Left lung (tissue), 10 donors: ENCODE measurements around the gene GSPT1. TPM values are rescaled to one million over a fixed set of nuclear protein-coding genes. Genes with fewer than 3 reads are reported as not detected.

Source experiments
- ATAC-seq: fragments of 200-7000 bp; cut with Tn5 transposase; one replicate; pipeline ENCODE4 v1.9.1; 2020; ENCODE audit warnings: moderate library complexity
- DNase-seq, 4 donors: peaks; one replicate each; pipeline ENCODE4 v3.0.0-alpha.2; 2013 to 2020
- H3K27ac ChIP-seq, 2 donors: fragments of 200-600 bp; sonication (generic) in 1 of 2; one replicate each; pipeline versions ENCODE4 v1.5.0 to v1.8.0; 2020 to 2021
- H3K27me3 ChIP-seq, 2 donors: fragments of 200-600 bp; sonication (generic) in 1 of 2; one replicate each; pipeline versions ENCODE4 v1.5.0 to v1.8.0; 2020 to 2021
- H3K36me3 ChIP-seq, 2 donors: fragments of 200-600 bp; sonication (generic) in 1 of 2; one replicate each; pipeline versions ENCODE4 v1.5.0 to v1.8.0; 2020 to 2021
- H3K4me1 ChIP-seq, 2 donors: fragments of 200-600 bp; one replicate each; pipeline ENCODE4 v1.8.0; 2021
- H3K4me3 ChIP-seq, 2 donors: fragments of 200-600 bp; sonication (generic) in 1 of 2; one replicate each; pipeline versions ENCODE4 v1.5.0 to v1.8.0; 2020 to 2021; ENCODE audit warnings: mild to moderate bottlenecking in 1 of 2
- H3K9me3 ChIP-seq, 2 donors: fragments of 200-600 bp; sonication (generic) in 1 of 2; one replicate each; pipeline versions ENCODE4 v1.5.0 to v1.8.0; 2020 to 2021
- intact Hi-C, 2 donors: fragments of 100-400 bp; cut with DNase I; formaldehyde crosslinking; loops; one replicate each; pipeline versions ENCODE4 v1.11.2 to v1.14.2; 2022
- polyA plus RNA-seq, 6 donors: library from polyadenylated mRNA; unstranded; fragments of 120-200 nt; gene quantifications; one replicate each; pipeline ENCODE4 v1.2.1, GENCODE V29; 2013; ENCODE audit not compliant: insufficient read length in 6 of 6
- total RNA-seq, 2 donors: library from RNA; stranded (reverse); fragmentation: NEBNext Ultra II Directional; extraction: Animal tissue kit (Norgen Biotek cat#: 25700); gene quantifications; one replicate each; pipeline ENCODE4 v1.2.1, GENCODE V29; 2021
- TF ChIP-seq, protein P1 (sequence below), 2 donors: fragments of 200-600 bp; sonication (generic) in 1 of 2; IDR thresholded peaks; one replicate each; pipeline versions ENCODE4 v1.5.0 to v1.8.0; 2021; ENCODE audit warnings: antibody characterized with exemption in 2 of 2
- donor health status: DM: no; HTN: yes; CAD: no.
- donor health status: DM: no; HTN: no; CAD: no.

The GSPT1 gene
- total and polyA plus RNA-seq, 8 donors, result 93.5 to 140 (median 107) TPM

DNA sequence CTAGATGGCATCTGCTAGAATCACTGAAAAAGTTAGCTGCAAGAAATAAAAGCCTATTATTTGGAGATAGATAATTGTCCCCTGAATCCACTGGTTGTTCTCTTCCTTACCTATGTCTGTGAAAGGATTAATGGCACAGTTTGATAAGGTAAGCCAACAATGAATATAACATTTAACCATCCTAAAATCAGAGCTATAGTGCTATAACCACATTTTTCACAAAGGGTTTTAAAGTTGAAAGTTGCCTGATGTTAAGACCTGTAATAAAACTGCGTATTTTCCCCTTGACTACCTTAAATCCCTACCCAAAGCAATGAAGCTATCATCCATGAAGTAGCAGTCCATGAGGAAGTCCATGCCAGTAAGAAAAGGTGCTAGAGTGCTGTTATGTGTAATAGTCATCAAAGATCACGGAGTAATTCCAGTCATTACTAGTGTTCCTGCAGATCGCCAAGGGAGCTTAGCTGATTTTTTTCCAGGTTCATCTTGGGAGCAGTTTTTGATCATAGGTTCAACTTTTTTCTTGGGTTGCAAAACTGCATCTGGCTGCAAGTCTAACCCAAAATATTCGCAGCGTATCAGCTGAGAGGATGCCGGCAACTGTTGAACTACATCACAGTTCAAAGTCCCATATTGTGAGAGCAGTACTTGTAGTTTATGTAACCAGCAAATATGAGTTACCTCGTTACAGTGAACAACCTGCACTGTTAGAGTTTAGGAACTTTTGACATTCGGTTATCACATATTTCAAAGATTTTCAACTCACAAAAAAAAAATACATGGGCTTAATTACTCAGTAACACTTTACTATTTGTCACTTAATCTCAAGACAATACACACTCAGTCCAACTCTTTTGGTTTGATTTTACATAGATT, 46.2 kb downstream of the GSPT1 start:
- Histone ChIP-seq H3K27ac (no peak overlapping the region), H3K4me1 (no peaks in the 10 kb centered on the region), H3K36me3 (peaks cover 0 to 53% of the 10 kb centered on the region in 2 donors), H3K9me3 (no peaks in the 10 kb centered on the region), H3K27me3 (no peaks in the 10 kb centered on the region), H3K4me3 (no peak overlapping the region)
- TF ChIP-seq, protein P1, sequence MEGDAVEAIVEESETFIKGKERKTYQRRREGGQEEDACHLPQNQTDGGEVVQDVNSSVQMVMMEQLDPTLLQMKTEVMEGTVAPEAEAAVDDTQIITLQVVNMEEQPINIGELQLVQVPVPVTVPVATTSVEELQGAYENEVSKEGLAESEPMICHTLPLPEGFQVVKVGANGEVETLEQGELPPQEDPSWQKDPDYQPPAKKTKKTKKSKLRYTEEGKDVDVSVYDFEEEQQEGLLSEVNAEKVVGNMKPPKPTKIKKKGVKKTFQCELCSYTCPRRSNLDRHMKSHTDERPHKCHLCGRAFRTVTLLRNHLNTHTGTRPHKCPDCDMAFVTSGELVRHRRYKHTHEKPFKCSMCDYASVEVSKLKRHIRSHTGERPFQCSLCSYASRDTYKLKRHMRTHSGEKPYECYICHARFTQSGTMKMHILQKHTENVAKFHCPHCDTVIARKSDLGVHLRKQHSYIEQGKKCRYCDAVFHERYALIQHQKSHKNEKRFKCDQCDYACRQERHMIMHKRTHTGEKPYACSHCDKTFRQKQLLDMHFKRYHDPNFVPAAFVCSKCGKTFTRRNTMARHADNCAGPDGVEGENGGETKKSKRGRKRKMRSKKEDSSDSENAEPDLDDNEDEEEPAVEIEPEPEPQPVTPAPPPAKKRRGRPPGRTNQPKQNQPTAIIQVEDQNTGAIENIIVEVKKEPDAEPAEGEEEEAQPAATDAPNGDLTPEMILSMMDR (IDR thresholded peaks at IDR 0.05), result no peak
- DNase-seq (no peak), ATAC-seq (no peak)
- intact Hi-C loops, result no loop called here

DNA sequence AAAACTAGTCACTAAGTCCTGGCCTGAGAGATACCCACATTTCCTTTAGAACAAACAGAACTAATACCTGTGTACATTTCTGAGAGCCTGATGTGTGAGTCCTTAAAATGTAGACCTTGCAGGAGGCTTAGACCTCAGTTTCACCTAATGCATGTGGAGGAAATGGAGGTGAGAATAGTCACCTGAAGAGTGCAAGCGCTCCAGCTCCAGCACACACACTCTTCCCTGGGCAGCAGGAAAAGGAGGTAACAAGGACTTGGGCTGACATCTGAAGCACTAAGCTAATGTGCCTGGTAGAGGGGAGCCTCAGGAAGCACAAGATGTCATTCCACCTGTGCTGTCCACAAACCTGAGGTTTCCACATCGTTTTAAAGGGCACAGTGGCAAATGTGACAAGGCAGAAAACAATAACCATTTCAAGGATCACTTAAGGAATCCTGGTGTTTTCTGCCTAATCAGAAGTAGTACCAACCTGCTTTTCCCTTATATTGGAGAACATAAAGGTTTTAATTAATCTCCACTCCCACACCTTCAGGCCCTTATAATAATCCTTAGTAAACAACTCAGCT, 47.3 kb downstream of the GSPT1 start:
- DNase-seq (no peak), ATAC-seq (no peak)
- Histone ChIP-seq H3K4me3 (no peak overlapping the region), H3K4me1 (no peaks in the 10 kb centered on the region), H3K27me3 (no peaks in the 10 kb centered on the region), H3K9me3 (no peaks in the 10 kb centered on the region), H3K27ac (no peak overlapping the region), H3K36me3 (peaks cover 0 to 42% of the 10 kb centered on the region in 2 donors)
- TF ChIP-seq, protein P1 (IDR thresholded peaks at IDR 0.05), result no peak
- intact Hi-C loops, result no loop called here

DNA sequence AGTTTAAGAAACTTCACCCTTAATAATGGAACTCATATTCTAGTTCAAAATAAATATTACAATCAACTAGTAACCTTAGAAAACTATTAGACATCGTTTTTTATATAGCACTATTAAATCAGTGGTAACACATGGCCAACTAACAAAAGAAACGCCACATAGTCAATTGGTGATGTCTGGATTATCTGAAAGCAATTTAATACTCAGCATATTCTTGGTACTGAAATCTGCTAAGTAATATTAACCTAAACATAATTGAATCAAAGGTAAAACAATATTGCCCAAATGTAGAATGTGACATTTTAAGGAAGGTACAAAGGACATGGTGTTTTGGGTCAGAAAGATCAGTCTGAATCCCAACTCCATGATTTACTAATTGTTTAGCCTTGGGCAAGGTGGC, 53.3 kb downstream of the GSPT1 start:
- Histone ChIP-seq H3K27me3 (no peaks in the 10 kb centered on the region), H3K4me3 (no peak overlapping the region), H3K27ac (no peak overlapping the region), H3K9me3 (no peaks in the 10 kb centered on the region), H3K36me3 (no peaks in the 10 kb centered on the region), H3K4me1 (no peaks in the 10 kb centered on the region)
- TF ChIP-seq, protein P1 (IDR thresholded peaks at IDR 0.05), result no peak
- DNase-seq (no peak), ATAC-seq (no peak)
- intact Hi-C loops, result no loop called here

DNA sequence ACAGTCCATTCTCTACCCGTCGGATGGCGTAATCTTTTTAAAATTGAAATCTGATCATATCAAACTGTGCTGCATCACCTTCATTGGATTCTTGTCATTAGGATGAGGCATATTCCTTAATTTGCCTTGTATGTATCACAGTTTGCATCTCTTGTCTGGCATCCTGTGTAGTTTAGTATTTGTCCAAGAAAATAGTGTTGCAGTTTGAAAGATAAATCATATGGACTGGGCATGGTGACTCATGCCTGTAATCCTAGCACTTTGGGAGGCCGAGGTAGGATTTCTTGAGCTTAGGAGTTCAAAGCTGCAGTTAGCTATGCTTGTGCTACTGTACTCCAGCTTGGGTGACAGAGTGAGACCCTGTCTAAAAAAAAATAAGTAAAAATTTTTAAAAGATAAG, 58.6 kb downstream of the GSPT1 start:
- TF ChIP-seq, protein P1 (IDR thresholded peaks at IDR 0.05), result no peak
- peaks cover 0 to 21% of the 10 kb centered on the region in 2 donors for H3K4me1 ChIP-seq
- H3K4me3 ChIP-seq, result no peak overlapping the region
- no peaks in the 10 kb centered on the region for H3K27me3 ChIP-seq
- intact Hi-C loops, result loop anchor here in 1 of 2 donors (10.0 kb wide), 1 partner anchor 58 kb away; the partner anchor contains the start of gene GSPT1
- no peaks in the 10 kb centered on the region for H3K9me3 ChIP-seq
- ATAC-seq (no peak), DNase-seq (no peak)
- H3K36me3 ChIP-seq, result no peaks in the 10 kb centered on the region
- H3K27ac ChIP-seq, result no peak overlapping the region
